Measurements from ENCODE around the gene VPS13D.

Gene VPS13D

DNA sequence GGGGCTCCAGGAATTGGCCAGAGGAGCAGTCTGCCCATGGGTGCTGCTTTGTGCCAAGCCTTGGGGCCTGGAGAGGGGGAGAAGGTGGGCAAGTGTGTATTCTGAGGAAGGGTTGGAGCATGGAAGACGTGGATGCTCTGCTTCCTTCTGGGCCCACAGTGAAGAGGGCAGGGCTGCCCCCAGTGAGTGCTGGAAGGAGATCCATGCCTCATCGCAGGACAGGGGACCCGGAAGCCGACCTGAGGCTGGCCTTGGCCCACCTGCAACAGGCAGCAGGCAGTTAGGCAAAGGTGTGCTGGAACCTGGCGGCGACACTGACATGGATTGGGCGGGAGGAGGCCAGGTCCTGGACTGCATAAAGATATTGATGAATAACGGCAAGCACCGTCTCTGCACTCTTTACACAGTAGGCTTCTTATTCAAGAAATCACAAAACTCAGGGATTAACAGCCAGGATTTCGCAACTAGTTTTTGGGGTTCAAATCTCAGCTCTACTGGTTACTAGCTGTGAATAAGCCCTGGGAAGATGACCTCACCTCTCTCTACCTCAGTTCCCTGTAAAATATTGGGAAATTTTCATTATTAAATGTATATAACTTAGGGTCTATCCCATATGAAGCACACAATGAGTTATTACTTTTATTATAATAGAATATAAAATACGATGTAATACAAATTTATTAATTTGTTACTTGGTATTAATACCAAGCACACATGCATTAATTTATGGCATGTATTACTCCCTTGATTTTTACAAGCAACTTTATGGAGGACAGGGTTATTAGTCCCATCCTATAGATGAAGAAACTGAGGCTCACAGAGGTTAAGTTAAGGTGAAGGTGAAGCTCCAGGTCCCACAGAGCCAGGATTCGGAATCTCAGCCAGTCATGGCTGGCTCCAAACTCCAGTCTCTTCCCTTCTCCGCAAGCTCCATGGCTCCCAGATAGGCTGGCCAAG lies 325.9 kb downstream of the VPS13D start:
- DNase-seq (ENCODE audit: low read depth), result no peak
- TF ChIP-seq, protein P1, sequence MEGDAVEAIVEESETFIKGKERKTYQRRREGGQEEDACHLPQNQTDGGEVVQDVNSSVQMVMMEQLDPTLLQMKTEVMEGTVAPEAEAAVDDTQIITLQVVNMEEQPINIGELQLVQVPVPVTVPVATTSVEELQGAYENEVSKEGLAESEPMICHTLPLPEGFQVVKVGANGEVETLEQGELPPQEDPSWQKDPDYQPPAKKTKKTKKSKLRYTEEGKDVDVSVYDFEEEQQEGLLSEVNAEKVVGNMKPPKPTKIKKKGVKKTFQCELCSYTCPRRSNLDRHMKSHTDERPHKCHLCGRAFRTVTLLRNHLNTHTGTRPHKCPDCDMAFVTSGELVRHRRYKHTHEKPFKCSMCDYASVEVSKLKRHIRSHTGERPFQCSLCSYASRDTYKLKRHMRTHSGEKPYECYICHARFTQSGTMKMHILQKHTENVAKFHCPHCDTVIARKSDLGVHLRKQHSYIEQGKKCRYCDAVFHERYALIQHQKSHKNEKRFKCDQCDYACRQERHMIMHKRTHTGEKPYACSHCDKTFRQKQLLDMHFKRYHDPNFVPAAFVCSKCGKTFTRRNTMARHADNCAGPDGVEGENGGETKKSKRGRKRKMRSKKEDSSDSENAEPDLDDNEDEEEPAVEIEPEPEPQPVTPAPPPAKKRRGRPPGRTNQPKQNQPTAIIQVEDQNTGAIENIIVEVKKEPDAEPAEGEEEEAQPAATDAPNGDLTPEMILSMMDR (IDR thresholded peaks at IDR 0.05; ENCODE audit: insufficient read depth, low read depth, low read length, missing control alignments), result no peak
- H3K4me3 ChIP-seq (ENCODE audit: low read length), result no peak overlapping the region

DNA sequence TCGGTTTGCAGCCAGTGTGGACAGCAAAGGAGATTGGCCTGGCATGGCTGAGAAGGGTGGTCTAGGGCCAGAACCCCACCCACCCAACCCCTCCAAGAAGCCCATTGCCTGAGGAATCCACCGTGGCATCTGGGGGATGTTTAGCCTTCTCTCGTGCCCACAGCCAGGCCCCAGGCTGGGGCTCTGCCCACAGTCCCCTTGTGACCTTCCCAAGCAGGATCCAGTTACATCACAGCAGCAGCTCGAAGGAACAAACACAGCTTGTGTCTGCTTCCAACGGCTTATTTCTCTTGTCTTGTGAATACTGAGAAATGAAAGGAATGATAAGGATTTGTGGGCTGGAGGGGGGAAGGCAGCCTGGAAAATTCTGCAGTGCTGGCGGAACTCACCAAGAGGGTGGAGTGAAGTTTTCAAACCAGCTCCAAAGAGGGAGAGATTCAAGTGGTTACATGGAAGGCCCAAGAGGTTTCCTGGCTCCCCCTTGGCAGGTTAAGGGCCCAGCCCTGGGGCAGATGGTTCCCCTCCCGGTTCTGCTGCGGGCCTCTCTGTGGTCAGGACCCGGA lies 326.6 kb downstream of the VPS13D start:
- no peak for DNase-seq (ENCODE audit: low read depth)
- no peak overlapping the region for H3K4me3 ChIP-seq (ENCODE audit: low read length)
- TF ChIP-seq, protein P1 (IDR thresholded peaks at IDR 0.05; ENCODE audit: insufficient read depth, low read depth, low read length, missing control alignments), result no peak

DNA sequence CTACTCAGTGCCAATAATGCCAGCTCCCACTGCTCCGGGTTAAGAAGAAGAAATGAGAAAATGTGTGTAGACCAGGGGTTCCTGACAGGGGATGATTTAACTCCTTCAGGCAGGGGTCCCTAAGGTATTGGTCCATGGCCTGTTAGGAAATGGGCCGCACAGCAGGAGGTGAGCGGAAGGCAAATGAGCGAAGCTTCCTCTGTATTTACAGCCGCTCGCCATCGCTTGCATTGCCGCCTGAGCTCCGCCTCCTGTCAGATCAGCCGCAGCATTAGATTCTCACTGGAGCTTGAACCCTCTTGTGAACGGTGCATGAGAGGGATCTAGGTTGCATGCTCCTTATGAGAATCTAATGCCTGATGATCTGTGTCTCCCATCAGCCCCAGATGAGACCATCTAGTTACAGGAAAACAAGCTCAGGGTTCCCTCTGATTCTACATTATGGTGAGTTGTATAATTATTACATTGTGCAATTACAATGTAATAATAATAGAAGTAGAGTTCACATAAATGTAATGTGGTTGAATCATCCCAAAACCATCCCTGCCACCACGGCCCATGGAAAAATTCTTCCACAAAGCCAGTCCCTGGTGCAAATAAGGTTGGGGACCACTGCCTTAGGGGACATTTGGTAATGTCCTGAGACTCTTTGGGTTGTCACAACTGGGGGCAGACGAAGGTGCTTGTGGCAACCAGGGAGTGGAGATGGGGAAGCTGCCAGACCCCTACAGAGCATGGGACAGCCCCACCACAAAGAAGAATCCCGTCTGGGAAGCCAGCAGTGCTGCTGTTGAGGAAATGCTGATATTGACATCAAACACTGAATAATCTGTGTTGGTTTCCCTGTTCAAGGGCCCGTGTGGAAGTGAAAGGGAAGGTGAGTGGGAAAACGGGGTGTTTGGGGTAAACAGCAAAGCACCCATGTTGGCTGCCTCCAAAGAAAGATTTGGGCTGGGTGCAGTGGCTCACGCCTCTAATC lies 327.4 kb downstream of the VPS13D start:
- no peak for DNase-seq (ENCODE audit: low read depth)
- no peak overlapping the region for H3K4me3 ChIP-seq (ENCODE audit: low read length)
- TF ChIP-seq, protein P1 (IDR thresholded peaks at IDR 0.05; ENCODE audit: insufficient read depth, low read depth, low read length, missing control alignments), result no peak

DNA sequence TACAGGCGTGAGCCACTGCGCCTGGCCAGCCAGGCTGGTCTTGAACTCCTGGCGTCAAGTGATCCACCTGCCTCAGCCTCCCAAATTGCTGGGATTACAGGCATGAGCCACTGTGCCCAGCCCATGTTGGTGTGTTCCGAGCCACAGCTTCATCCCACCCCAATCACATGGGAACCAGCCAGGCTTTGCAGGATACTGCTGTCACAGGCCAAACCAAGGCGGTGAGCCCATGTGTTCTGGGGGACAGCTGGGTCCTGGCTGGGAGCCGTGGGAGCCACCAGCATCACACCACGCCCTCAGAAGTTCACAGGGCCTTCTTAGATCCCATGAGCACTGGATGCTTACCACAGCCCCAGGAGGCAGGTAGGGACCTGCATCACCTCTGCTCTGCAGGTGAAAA lies 331.3 kb downstream of the VPS13D start:
- no peak overlapping the region for H3K4me3 ChIP-seq (ENCODE audit: low read length)
- no peak for DNase-seq (ENCODE audit: low read depth)
- TF ChIP-seq, protein P1 (IDR thresholded peaks at IDR 0.05; ENCODE audit: insufficient read depth, low read depth, low read length, missing control alignments), result no peak
